SJCRH30 (cell line): ENCODE measurements around the gene SIGLEC5. TPM values are rescaled to one million over a fixed set of nuclear protein-coding genes. Genes with fewer than 3 reads are reported as not detected.
"Not testable (repeated sequence)": the region's sequence is repeated elsewhere in the genome, so short reads cannot be mapped to it uniquely, and the experiment has no call there.

Source experiments
- DNase-seq, 2 experiments: peaks; one replicate each; pipeline ENCODE4 v3.0.0-alpha.2; 2015 to 2020
- H3K27ac ChIP-seq: fragments of 250-450 bp; sonication (Bioruptor Pico); 2 replicates; pipeline ENCODE4 v1.5.1; 2020; ENCODE audit warnings: mild to moderate bottlenecking, moderate library complexity
- H3K27me3 ChIP-seq: fragments of 250-450 bp; sonication (Bioruptor Pico); 2 replicates; pipeline ENCODE4 v1.5.1; 2020; ENCODE audit warnings: mild to moderate bottlenecking, moderate library complexity
- H3K36me3 ChIP-seq: fragments of 250-450 bp; sonication (Bioruptor Pico); 2 replicates; pipeline ENCODE4 v1.5.1; 2020; ENCODE audit warnings: mild to moderate bottlenecking, moderate library complexity
- H3K4me1 ChIP-seq: fragments of 250-450 bp; sonication (Bioruptor Pico); 2 replicates; pipeline ENCODE4 v1.5.1; 2020; ENCODE audit warnings: mild to moderate bottlenecking, moderate library complexity
- H3K4me3 ChIP-seq: fragments of 250-450 bp; sonication (Bioruptor Pico); 2 replicates; pipeline ENCODE4 v1.5.1; 2020; ENCODE audit warnings: mild to moderate bottlenecking, moderate library complexity
- H3K9me3 ChIP-seq: fragments of 250-450 bp; sonication (Bioruptor Pico); replicated peaks from 2 replicates; pipeline ENCODE4 v1.5.1; 2020; ENCODE audit warnings: mild to moderate bottlenecking, moderate library complexity
- total RNA-seq: library from RNA; depleted of rRNA; stranded (reverse); fragments of >200 nt; shearing (Covaris generic); gene quantifications from 2 replicates; pipeline ENCODE4 v1.2.3, GENCODE V29; 2014; rRNA removed

Gene SIGLEC5
- total RNA-seq: not detected in 2 replicates

- not testable (repeated sequence) for DNase-seq, H3K36me3 ChIP-seq, H3K27ac ChIP-seq, H3K4me1 ChIP-seq, H3K27me3 ChIP-seq, H3K4me3 ChIP-seq, H3K9me3 ChIP-seq
Observed at GRCh38 chr19:51630315-51630714, at the start of gene SIGLEC5. Gene SIGLEC5 (minus strand): TSS chr19:51630401. CDS start chr19:51630335, 66 bp downstream.

- Histone ChIP-seq H3K36me3 (no peaks in the 10 kb centered on the region), H3K27me3 (no peaks in the 10 kb centered on the region)
- DNase-seq: no peak
Observed at GRCh38 chr19:51676566-51677083, 46.4 kb upstream of the SIGLEC5 start.

GRCh38 chr19:51675911-51676565, 45.8 kb upstream of the SIGLEC5 start:
- not testable (repeated sequence) for H3K27me3 ChIP-seq, H3K27ac ChIP-seq, H3K9me3 ChIP-seq, H3K4me3 ChIP-seq, H3K36me3 ChIP-seq, H3K4me1 ChIP-seq
- peak in 1 of 2 experiments; percentile 45 for DNase-seq

More at GRCh38 chr19:51676566-51677083, 46.4 kb upstream of the SIGLEC5 start:
- no peaks in the 10 kb centered on the region for H3K9me3 ChIP-seq
- no peak overlapping the region for H3K27ac ChIP-seq
- H3K4me1 ChIP-seq: no peaks in the 10 kb centered on the region
- no peak overlapping the region for H3K4me3 ChIP-seq

GRCh38 chr19:51668216-51668615, 38.0 kb upstream of the SIGLEC5 start:
- no peaks in the 10 kb centered on the region for H3K9me3 ChIP-seq
- no peaks in the 10 kb centered on the region for H3K36me3 ChIP-seq
- no peak overlapping the region for H3K4me3 ChIP-seq
- no peaks in the 10 kb centered on the region for H3K4me1 ChIP-seq
- no peak for DNase-seq
- no peaks in the 10 kb centered on the region; the same call in 1 of the 2 replicates for H3K27me3 ChIP-seq
- H3K27ac ChIP-seq: no peak overlapping the region

GRCh38 chr19:51664997-51665396, 34.8 kb upstream of the SIGLEC5 start:
- Histone ChIP-seq H3K27ac (no peak overlapping the region), H3K9me3 (no peaks in the 10 kb centered on the region), H3K4me3 (no peak overlapping the region), H3K36me3 (no peaks in the 10 kb centered on the region), H3K27me3 (no peaks in the 10 kb centered on the region; the same call in 1 of the 2 replicates), H3K4me1 (no peaks in the 10 kb centered on the region)
- no peak for DNase-seq

- no peak overlapping the region for H3K4me3 ChIP-seq
- H3K36me3 ChIP-seq: no peaks in the 10 kb centered on the region
- no peaks in the 10 kb centered on the region for H3K9me3 ChIP-seq
- no peaks in the 10 kb centered on the region for H3K4me1 ChIP-seq
- DNase-seq: no peak
- H3K27ac ChIP-seq: no peak overlapping the region
- H3K27me3 ChIP-seq: no peaks in the 10 kb centered on the region; the same call in 1 of the 2 replicates
Observed at GRCh38 chr19:51664131-51664530, 33.9 kb upstream of the SIGLEC5 start.

GRCh38 chr19:51663650-51664049, 33.4 kb upstream of the SIGLEC5 start:
- Histone ChIP-seq H3K36me3 (no peaks in the 10 kb centered on the region), H3K27me3 (no peaks in the 10 kb centered on the region; the same call in 1 of the 2 replicates), H3K4me3 (no peak overlapping the region), H3K27ac (no peak overlapping the region), H3K4me1 (no peaks in the 10 kb centered on the region), H3K9me3 (no peaks in the 10 kb centered on the region)
- no peak for DNase-seq

- no peaks in the 10 kb centered on the region for H3K4me1 ChIP-seq
- H3K36me3 ChIP-seq: no peaks in the 10 kb centered on the region
- peak; percentile 67 to 86 for DNase-seq
- no peak overlapping the region for H3K4me3 ChIP-seq
- H3K27me3 ChIP-seq: no peaks in the 10 kb centered on the region
- H3K27ac ChIP-seq: no peak overlapping the region
- H3K9me3 ChIP-seq: no peaks in the 10 kb centered on the region
Observed at GRCh38 chr19:51660975-51661600, 30.9 kb upstream of the SIGLEC5 start.

GRCh38 chr19:51654783-51655182, 24.6 kb upstream of the SIGLEC5 start:
- Histone ChIP-seq H3K27me3 (no peaks in the 10 kb centered on the region), H3K27ac (no peak overlapping the region), H3K4me1 (no peaks in the 10 kb centered on the region), H3K9me3 (no peaks in the 10 kb centered on the region), H3K4me3 (no peak overlapping the region), H3K36me3 (no peaks in the 10 kb centered on the region)
- no peak for DNase-seq

- H3K36me3 ChIP-seq: no peaks in the 10 kb centered on the region
Observed at GRCh38 chr19:51653162-51653561, 23.0 kb upstream of the SIGLEC5 start.

GRCh38 chr19:51652266-51652665, 22.1 kb upstream of the SIGLEC5 start:
- Histone ChIP-seq H3K4me1 (no peaks in the 10 kb centered on the region), H3K27ac (no peak overlapping the region), H3K36me3 (no peaks in the 10 kb centered on the region), H3K4me3 (no peak overlapping the region), H3K9me3 (no peaks in the 10 kb centered on the region), H3K27me3 (peaks cover 3% of the 10 kb centered on the region; the same call in 1 of the 2 replicates)
- DNase-seq: no peak

More at GRCh38 chr19:51653162-51653561, 23.0 kb upstream of the SIGLEC5 start:
- DNase-seq: no peak
- Histone ChIP-seq H3K4me1 (no peaks in the 10 kb centered on the region), H3K27ac (no peak overlapping the region), H3K4me3 (no peak overlapping the region), H3K9me3 (no peaks in the 10 kb centered on the region), H3K27me3 (peaks cover 3% of the 10 kb centered on the region; the same call in 1 of the 2 replicates)

GRCh38 chr19:51651216-51651846, 21.1 kb upstream of the SIGLEC5 start:
- Histone ChIP-seq H3K9me3 (no peaks in the 10 kb centered on the region), H3K27ac (no peak overlapping the region), H3K27me3 (peaks cover 3% of the 10 kb centered on the region; the same call in 1 of the 2 replicates), H3K36me3 (no peaks in the 10 kb centered on the region), H3K4me1 (no peaks in the 10 kb centered on the region), H3K4me3 (no peak overlapping the region)
- no peak for DNase-seq

GRCh38 chr19:51647318-51647717, 17.1 kb upstream of the SIGLEC5 start:
- Histone ChIP-seq H3K27me3 (peaks cover 3% of the 10 kb centered on the region; the same call in 1 of the 2 replicates), H3K27ac (no peak overlapping the region), H3K4me3 (no peak overlapping the region), H3K9me3 (no peaks in the 10 kb centered on the region), H3K36me3 (no peaks in the 10 kb centered on the region), H3K4me1 (no peaks in the 10 kb centered on the region)
- no peak for DNase-seq

- DNase-seq, H3K9me3 ChIP-seq, H3K27me3 ChIP-seq, H3K36me3 ChIP-seq, H3K4me1 ChIP-seq, H3K4me3 ChIP-seq, H3K27ac ChIP-seq: not testable (repeated sequence)
Observed at GRCh38 chr19:51646730-51647129, 16.5 kb upstream of the SIGLEC5 start, which contains the start of gene SIGLEC14. Gene SIGLEC14 (minus strand): TSS chr19:51646825. CDS start chr19:51646759, 66 bp downstream.
